Muscle of back (tissue), 11 donors: ENCODE measurements around the gene KIF18B. TPM values are rescaled to one million over a fixed set of nuclear protein-coding genes. Genes with fewer than 3 reads are reported as not detected.

Experiments used
- DNase-seq, 3 donors: peaks; one replicate each; pipeline versions ENCODE4 v3.0.0 to v3.0.0-alpha.2; 2013
- polyA plus RNA-seq, 10 donors: library from polyadenylated mRNA; unstranded; fragments of 120-200 nt; gene quantifications; one replicate each; pipeline ENCODE4 v1.2.1, GENCODE V29; 2013; ENCODE audit not compliant: insufficient read length in 10 of 10

Gene KIF18B
- polyA plus RNA-seq, 10 donors: 5.2 to 12.1 (median 7.3) TPM

- DNase-seq: no peak
Measured at GRCh38 chr17:44906763-44907728, 40.5 kb downstream of the KIF18B start.

GRCh38 chr17:44906010-44906646 lies 41.4 kb downstream of the KIF18B start:
- peak in 1 of 3 donors; percentile 86 for DNase-seq

- no peak for DNase-seq
Measured at GRCh38 chr17:44905006-44906000, 42.3 kb downstream of the KIF18B start.

- DNase-seq: no peak
Measured at GRCh38 chr17:44904001-44904984, 43.3 kb downstream of the KIF18B start.

GRCh38 chr17:44903012-44903685 lies 44.4 kb downstream of the KIF18B start:
- DNase-seq: no peak

GRCh38 chr17:44902135-44902760 lies 45.3 kb downstream of the KIF18B start:
- no peak for DNase-seq

GRCh38 chr17:44901411-44901921 lies 46.1 kb downstream of the KIF18B start:
- no peak for DNase-seq

GRCh38 chr17:44900894-44901293 lies 46.7 kb downstream of the KIF18B start:
- peak in 2 of 3 donors; percentile 46 to 48 for DNase-seq

GRCh38 chr17:44899074-44899782 lies 48.3 kb downstream of the KIF18B start, which contains the start of gene EFTUD2:
Gene EFTUD2 (minus strand): TSS chr17:44899445. CDS start chr17:44894521, 4,924 bp downstream.
- DNase-seq: peak; percentile 90 to 97 (median 94)

GRCh38 chr17:44898768-44899073 lies 48.9 kb downstream of the KIF18B start:
- DNase-seq: no peak

- DNase-seq: no peak
Measured at GRCh38 chr17:44894642-44895041, 52.9 kb downstream of the KIF18B start.

GRCh38 chr17:44892250-44892649 lies 55.3 kb downstream of the KIF18B start:
- DNase-seq: no peak

GRCh38 chr17:44889003-44889402 lies 58.6 kb downstream of the KIF18B start:
- DNase-seq: no peak

- DNase-seq: no peak
Measured at GRCh38 chr17:44887971-44888954, 59.3 kb downstream of the KIF18B start.

- DNase-seq: no peak
Measured at GRCh38 chr17:44887016-44887415, 60.6 kb downstream of the KIF18B start.

GRCh38 chr17:44884941-44885340 lies 62.6 kb downstream of the KIF18B start:
- DNase-seq: no peak

GRCh38 chr17:44881145-44881544 lies 66.4 kb downstream of the KIF18B start:
- DNase-seq: no peak
